CD4-positive, alpha-beta T cell (primary cell): ENCODE data around the gene SLC25A26. TPM values are rescaled to one million over a fixed set of nuclear protein-coding genes. Genes with fewer than 3 reads are reported as not detected.

Experiments used
- ATAC-seq: fragments of 200-7000 bp; cut with Tn5 transposase; one replicate; pipeline ENCODE4 v1.10.0; 2022; ENCODE audit warnings: mild to moderate bottlenecking; ENCODE audit not compliant: poor library complexity
- CTCF ChIA-PET: fragments of 350-600 bp; sonication (Branson Sonifier 250); formaldehyde crosslinking; loops from one replicate; lab custom pipeline; 2021; ENCODE audit warnings: antibody characterized with exemption, inconsistent platforms; lab: Charles Lee
- POLR2A ChIA-PET: fragments of 350-600 bp; sonication (Branson Sonifier 250); formaldehyde crosslinking; loops from one replicate; lab custom pipeline; 2021; ENCODE audit warnings: antibody characterized with exemption, inconsistent platforms; lab: Charles Lee
- DNase-seq, 14 experiments: peaks; one replicate each; pipeline ENCODE4 v3.0.0-alpha.2; 2013 to 2020; ENCODE audit warnings: mixed read lengths in 2 of 14
- H3K27ac ChIP-seq, 2 donors: one replicate each; pipeline versions ENCODE4 v1.5.1 to v1.7.0; 2013; ENCODE audit warnings: low read length in 2 of 2, low read depth in 1 of 2, mild to moderate bottlenecking in 1 of 2
- H3K27me3 ChIP-seq, 2 experiments: 1 replicate in 1 of 2; 2 replicates in 1 of 2; pipeline versions ENCODE4 v1.6.1 to v1.7.0; 2013; ENCODE audit warnings: low read length in 2 of 2, control low read depth in 1 of 2, mild to moderate bottlenecking in 1 of 2, moderate library complexity in 1 of 2; ENCODE audit not compliant: insufficient read depth in 2 of 2, control insufficient read depth in 1 of 2
- H3K36me3 ChIP-seq: one replicate; pipeline ENCODE4 v1.6.1; 2013; ENCODE audit warnings: low read length, control low read depth; ENCODE audit not compliant: insufficient read depth
- H3K4me1 ChIP-seq: one replicate; pipeline ENCODE4 v1.6.1; 2013; ENCODE audit warnings: low read length, control low read depth; ENCODE audit not compliant: insufficient read depth
- H3K4me3 ChIP-seq: one replicate; pipeline ENCODE4 v1.5.1; 2013; ENCODE audit warnings: mild to moderate bottlenecking, low read length, moderate library complexity
- H3K9me3 ChIP-seq, 2 experiments: 1 replicate in 1 of 2; 2 replicates in 1 of 2; pipeline versions ENCODE4 v1.6.1 to v1.7.0; 2013; ENCODE audit warnings: low read length in 2 of 2, mild to moderate bottlenecking in 2 of 2, control low read depth in 1 of 2, moderate library complexity in 1 of 2; ENCODE audit not compliant: control insufficient read depth in 1 of 2, insufficient read depth in 1 of 2
- H3K27ac Mint-ChIP-seq: one replicate; pipeline ENCODE4 v1.8.0; 2020; ENCODE audit warnings: mixed read lengths
- H3K27me3 Mint-ChIP-seq: one replicate; pipeline ENCODE4 v1.8.0; 2021; ENCODE audit warnings: mixed read lengths
- H3K36me3 Mint-ChIP-seq: one replicate; pipeline ENCODE4 v1.8.0; 2021; ENCODE audit warnings: low read depth, mixed read lengths
- H3K4me1 Mint-ChIP-seq: one replicate; pipeline ENCODE4 v1.8.0; 2021; ENCODE audit warnings: low read depth, mixed read lengths
- H3K4me3 Mint-ChIP-seq: one replicate; pipeline ENCODE4 v1.8.0; 2020; ENCODE audit warnings: mild to moderate bottlenecking, mixed read lengths
- H3K9me3 Mint-ChIP-seq: one replicate; pipeline ENCODE4 v1.8.0; 2020; ENCODE audit warnings: mixed read lengths
- intact Hi-C, 2 experiments: fragments of 100-400 bp; cut with DNase I in 1 of 2; cut with micrococcal nuclease in 1 of 2; formaldehyde crosslinking; loops; one replicate each; pipeline versions ENCODE4 v1.15.1 to v1.9.0; 2023 to 2025; cut with DNase I, micrococcal nuclease
- total RNA-seq, 174 experiments: library from RNA in 2 of 174; stranded (reverse) in 2 of 174; gene quantifications; one replicate each; pipeline ENCODE4 v1.2.3 and lab custom pipeline; 2021 to 2026
- TF ChIP-seq, protein P1 (sequence below): fragments of 200-600 bp; IDR thresholded peaks from one replicate; pipeline ENCODE4 v1.8.0; 2022; ENCODE audit warnings: antibody characterized with exemption, mild to moderate bottlenecking

Gene SLC25A26
- total RNA-seq, 2 experiments from 2014 or later, result 26.9 to 30.2 TPM

DNA sequence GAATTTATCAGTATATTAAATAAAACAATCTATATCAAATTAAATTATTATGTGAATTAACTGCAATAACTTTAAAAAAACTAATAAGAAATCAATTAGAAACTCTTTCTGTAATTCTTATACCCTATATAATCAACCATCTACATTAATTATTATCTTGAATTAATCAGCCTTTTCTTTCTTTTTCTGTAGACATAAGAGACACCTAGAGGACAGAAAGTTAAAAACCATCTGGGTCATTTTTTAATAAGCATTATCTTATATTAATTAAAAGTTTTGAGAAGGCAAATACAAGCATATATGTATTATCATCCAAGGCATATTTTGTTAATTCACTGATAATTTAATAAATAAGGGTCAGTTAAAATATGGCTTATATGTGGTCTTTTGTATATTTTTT, 24.2 kb upstream of the SLC25A26 start:
- no peaks in the 10 kb centered on the region for H3K36me3 Mint-ChIP-seq

DNA sequence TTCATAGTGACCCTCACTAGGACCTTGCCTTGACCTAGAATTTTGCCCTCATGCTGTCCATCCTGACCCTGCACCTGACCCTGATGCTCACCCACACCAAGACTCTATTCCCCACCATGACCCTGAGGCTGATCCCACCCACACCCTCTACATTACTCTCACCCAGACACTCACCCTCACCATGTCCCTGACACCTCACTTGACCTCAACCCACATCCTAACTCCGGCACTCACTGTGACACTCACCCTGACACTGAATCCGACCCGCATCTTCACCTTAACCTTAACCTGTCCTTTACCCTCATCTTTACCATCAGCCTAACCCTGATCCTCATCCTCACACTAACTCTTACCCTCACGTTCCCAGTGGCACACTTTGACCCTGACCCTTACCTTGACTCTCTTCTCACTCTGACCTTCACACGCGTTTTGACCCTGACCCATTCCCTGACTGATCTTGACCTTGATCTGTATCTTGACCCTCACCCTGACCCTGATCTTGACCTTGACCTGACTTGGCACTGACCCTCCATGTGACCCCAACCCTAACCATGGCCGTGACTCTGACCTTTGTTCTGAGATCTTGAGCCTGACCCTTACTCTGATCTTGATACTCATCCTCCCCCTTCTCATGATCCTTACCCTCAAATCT, 22.2 kb upstream of the SLC25A26 start:
- Mint-ChIP-seq H3K9me3 (no peaks in the 10 kb centered on the region), H3K27me3 (peaks cover 54% of the 10 kb centered on the region), H3K4me3 (no peak overlapping the region), H3K4me1 (no peaks in the 10 kb centered on the region), H3K36me3 (no peaks in the 10 kb centered on the region), H3K27ac (no peak overlapping the region)
- TF ChIP-seq, protein P1, sequence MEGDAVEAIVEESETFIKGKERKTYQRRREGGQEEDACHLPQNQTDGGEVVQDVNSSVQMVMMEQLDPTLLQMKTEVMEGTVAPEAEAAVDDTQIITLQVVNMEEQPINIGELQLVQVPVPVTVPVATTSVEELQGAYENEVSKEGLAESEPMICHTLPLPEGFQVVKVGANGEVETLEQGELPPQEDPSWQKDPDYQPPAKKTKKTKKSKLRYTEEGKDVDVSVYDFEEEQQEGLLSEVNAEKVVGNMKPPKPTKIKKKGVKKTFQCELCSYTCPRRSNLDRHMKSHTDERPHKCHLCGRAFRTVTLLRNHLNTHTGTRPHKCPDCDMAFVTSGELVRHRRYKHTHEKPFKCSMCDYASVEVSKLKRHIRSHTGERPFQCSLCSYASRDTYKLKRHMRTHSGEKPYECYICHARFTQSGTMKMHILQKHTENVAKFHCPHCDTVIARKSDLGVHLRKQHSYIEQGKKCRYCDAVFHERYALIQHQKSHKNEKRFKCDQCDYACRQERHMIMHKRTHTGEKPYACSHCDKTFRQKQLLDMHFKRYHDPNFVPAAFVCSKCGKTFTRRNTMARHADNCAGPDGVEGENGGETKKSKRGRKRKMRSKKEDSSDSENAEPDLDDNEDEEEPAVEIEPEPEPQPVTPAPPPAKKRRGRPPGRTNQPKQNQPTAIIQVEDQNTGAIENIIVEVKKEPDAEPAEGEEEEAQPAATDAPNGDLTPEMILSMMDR, result no peak
- intact Hi-C loops, result no loop called here
- ATAC-seq, result no peak
- H3K4me3 ChIP-seq, result no peak overlapping the region
- H3K36me3 ChIP-seq, result no peaks in the 10 kb centered on the region
- peaks cover 0 to 10% of the 10 kb centered on the region in 2 experiments for H3K9me3 ChIP-seq
- CTCF ChIA-PET, result no interaction called here
- peaks cover 4% of the 10 kb centered on the region for H3K4me1 ChIP-seq
- DNase-seq, result no peak
- POLR2A ChIA-PET, result no interaction called here
- H3K27ac ChIP-seq, result no peak overlapping the region
- peaks cover 16 to 19% of the 10 kb centered on the region in 2 experiments for H3K27me3 ChIP-seq

More for the DNA sequence above, 24.2 kb upstream of the SLC25A26 start:
- Histone ChIP-seq H3K27ac (no peak overlapping the region), H3K4me1 (peaks cover 4% of the 10 kb centered on the region), H3K36me3 (no peaks in the 10 kb centered on the region), H3K9me3 (peaks cover 0 to 10% of the 10 kb centered on the region in 2 experiments), H3K4me3 (no peak overlapping the region), H3K27me3 (peaks cover 16 to 19% of the 10 kb centered on the region in 2 experiments)
- Mint-ChIP-seq H3K4me3 (no peak overlapping the region), H3K9me3 (no peaks in the 10 kb centered on the region), H3K4me1 (no peaks in the 10 kb centered on the region), H3K27me3 (peaks cover 49% of the 10 kb centered on the region), H3K27ac (no peak overlapping the region)
- no peak for ATAC-seq
- DNase-seq, result no peak
- intact Hi-C loops, result no loop called here
- TF ChIP-seq, protein P1, result no peak
- ChIA-PET POLR2A (no interaction called here), CTCF (no interaction called here)

DNA sequence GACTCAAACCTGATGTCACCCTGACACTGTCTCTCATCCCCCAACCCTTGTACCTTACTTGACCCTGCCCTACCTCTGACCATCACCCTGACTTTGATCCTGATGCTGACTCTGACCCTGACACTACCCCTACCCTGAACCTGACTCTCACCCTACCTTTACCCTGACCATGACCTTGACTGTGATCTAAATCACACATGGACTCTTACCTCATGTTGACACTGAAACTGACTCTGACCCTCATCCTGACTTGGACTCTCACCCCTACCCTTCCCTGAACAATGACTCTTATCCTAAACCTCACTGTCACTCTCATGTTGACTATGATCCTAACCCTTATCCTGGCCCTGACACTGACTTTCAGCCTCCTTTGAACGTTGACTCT, 21.7 kb upstream of the SLC25A26 start:
- Histone ChIP-seq H3K27ac (no peak overlapping the region), H3K27me3 (peaks cover 16 to 19% of the 10 kb centered on the region in 2 experiments), H3K9me3 (peaks cover 0 to 10% of the 10 kb centered on the region in 2 experiments), H3K36me3 (no peaks in the 10 kb centered on the region), H3K4me3 (no peak overlapping the region), H3K4me1 (peaks cover 4% of the 10 kb centered on the region)
- CTCF ChIA-PET, result no interaction called here
- no peaks in the 10 kb centered on the region for H3K4me1 Mint-ChIP-seq
- H3K4me3 Mint-ChIP-seq, result no peak overlapping the region
- no peak for DNase-seq
- H3K9me3 Mint-ChIP-seq, result no peaks in the 10 kb centered on the region
- ATAC-seq, result no peak
- peaks cover 56% of the 10 kb centered on the region for H3K27me3 Mint-ChIP-seq
- intact Hi-C loops, result no loop called here
- H3K36me3 Mint-ChIP-seq, result no peaks in the 10 kb centered on the region
- no peak overlapping the region for H3K27ac Mint-ChIP-seq
- TF ChIP-seq, protein P1, result no peak
- POLR2A ChIA-PET, result no interaction called here
